ENCODE measurements around the gene DAZAP1. TPM values are rescaled to one million over a fixed set of nuclear protein-coding genes. Genes with fewer than 3 reads are reported as not detected.
A peak's percentile ranks its signal among the peaks of the same experiment; 100 is the strongest.

The DAZAP1 gene
- polyA plus RNA-seq, 1 of the 3 experiments (the other 2 are of a cell fraction) = 54.3 TPM

- Histone ChIP-seq H4K20me1 (ENCODE audit: insufficient read depth) (no peaks in the 10 kb centered on the region), H3K36me3 (replicated peaks in 1 of 2; ENCODE audit: control insufficient read depth in 1 of 2, insufficient read depth in 2 of 2, low read length in 1 of 2) (peaks cover 0 to 13% of the 10 kb centered on the region in 2 experiments), H3K4me3 (ENCODE audit: low read depth in 2 of 2, low read length in 1 of 2) (no peak overlapping the region), H3K4me1 (ENCODE audit: control insufficient read depth in 1 of 2, insufficient read depth in 2 of 2, low read depth in 1 of 2, low read length in 1 of 2) (no peaks in the 10 kb centered on the region; a peak in 1 of 4 replicates), H3K9me3 (no peaks in the 10 kb centered on the region), H3K27ac (ENCODE audit: low read depth in 2 of 2, low read length in 1 of 2) (no peak overlapping the region), H2AFZ (ENCODE audit: low read depth) (no peak overlapping the region), H3K4me2 (no peak overlapping the region), H3F3A (replicated peaks; ENCODE audit: insufficient read depth) (peaks cover 4% of the 10 kb centered on the region), H3K27me3 (ENCODE audit: insufficient read depth) (no peaks in the 10 kb centered on the region), H3K9me2 (no peaks in the 10 kb centered on the region), H3K9ac (no peak overlapping the region), H3K79me2 (ENCODE audit: insufficient read depth) (no peaks in the 10 kb centered on the region)
- ChIA-PET CTCF (interaction anchor here (1.2 kb wide), 1 partner anchor 115 kb away, joined by 3 read pairs; no protein-coding TSS in a partner anchor), POLR2A (no interaction called here)
- WGBS (ENCODE audit: low lambda C conversion rate) = 91% methylated on average over 34 of the region's 43 CpGs
- DNase-seq = no peak
- TF ChIP-seq PBX3 (IDR thresholded peaks at IDR 0.05) = 0 out of 2 replicates have a peak, but pooled peaks have one; percentile 3
- no peak for TF ChIP-seq FOXJ3 (CRISPR knock-in tag; IDR thresholded peaks at IDR 0.05)
Observed at GRCh38 chr19:1394252-1395193, 12.9 kb upstream of the DAZAP1 start.

GRCh38 chr19:1395194-1396018, 12.0 kb upstream of the DAZAP1 start:
- Histone ChIP-seq H3K4me3 (ENCODE audit: low read depth in 2 of 2, low read length in 1 of 2) (no peak overlapping the region), H2AFZ (ENCODE audit: low read depth) (no peak overlapping the region), H3F3A (replicated peaks; ENCODE audit: insufficient read depth) (peaks cover 4% of the 10 kb centered on the region), H3K9me3 (no peaks in the 10 kb centered on the region), H3K36me3 (replicated peaks in 1 of 2; ENCODE audit: control insufficient read depth in 1 of 2, insufficient read depth in 2 of 2, low read length in 1 of 2) (peaks cover 0 to 13% of the 10 kb centered on the region in 2 experiments), H3K4me2 (no peak overlapping the region), H4K20me1 (ENCODE audit: insufficient read depth) (no peaks in the 10 kb centered on the region), H3K27me3 (ENCODE audit: insufficient read depth) (no peaks in the 10 kb centered on the region), H3K27ac (ENCODE audit: low read depth in 2 of 2, low read length in 1 of 2) (no peak overlapping the region), H3K79me2 (ENCODE audit: insufficient read depth) (peaks cover 4% of the 10 kb centered on the region; the same call in 1 of the 2 replicates), H3K9me2 (no peaks in the 10 kb centered on the region), H3K4me1 (ENCODE audit: control insufficient read depth in 1 of 2, insufficient read depth in 2 of 2, low read depth in 1 of 2, low read length in 1 of 2) (peaks cover 0 to 4% of the 10 kb centered on the region in 2 experiments; a peak in 1 of 4 replicates), H3K9ac (no peak overlapping the region)
- WGBS (ENCODE audit: low lambda C conversion rate) = 93% methylated on average over 12 of the region's 52 CpGs
- TF ChIP-seq PBX3 (IDR thresholded peaks at IDR 0.05) (peak; percentile 10; the same call in 1 of the 2 replicates), TAF1 (IDR thresholded peaks at IDR 0.05; ENCODE audit: borderline replicate concordance, low read depth, low read length) (no peak)
- DNase-seq = peak; percentile 40
- ChIA-PET CTCF (interaction anchor here (1.2 kb wide), 1 partner anchor 116 kb away, joined by 3 read pairs; no protein-coding TSS in a partner anchor), POLR2A (no interaction called here)

Measured in SK-N-SH (cell line).